SK-N-SH (cell line): Measurements from ENCODE around the gene PARVA. TPM values are rescaled to one million over a fixed set of nuclear protein-coding genes. Genes with fewer than 3 reads are reported as not detected.
A peak's percentile ranks its signal among the peaks of the same experiment; 100 is the strongest.

Experiments used
- CTCF ChIA-PET: fragments of 300-600, 350-600 bp; formaldehyde crosslinking; extraction: SDS; loops from one replicate; lab custom pipeline; 2021; lab: Yijun Ruan, JAX
- POLR2A ChIA-PET: fragments of 350-600 bp; sonication (Branson Sonifier 250); formaldehyde crosslinking; extraction: SDS; loops from one replicate; lab custom pipeline; 2020; ENCODE audit warnings: antibody characterized with exemption, inconsistent platforms; lab: Yijun Ruan, JAX
- DNase-seq: peaks from one replicate; pipeline ENCODE4 v3.0.0; 2012
- H2AFZ ChIP-seq: fragments of 200-600 bp; sonication (generic); 2 replicates; pipeline ENCODE4 v1.8.1; 2016; ENCODE audit warnings: antibody characterized with exemption, mild to moderate bottlenecking, low read depth
- H3F3A ChIP-seq: fragments of 200-600 bp; sonication (generic); replicated peaks from 2 replicates; pipeline ENCODE3; 2016; ENCODE audit warnings: antibody characterized with exemption, mild to moderate bottlenecking; ENCODE audit not compliant: insufficient read depth
- H3K27ac ChIP-seq, 2 experiments: fragments of 200-500 bp in 1 of 2; fragments of 200-600 bp in 1 of 2; sonication (Bioruptor generic) in 1 of 2; sonication (generic), shearing (Covaris generic) in 1 of 2; 2 replicates each; pipeline versions ENCODE4 v1.5.1 to v1.6.1; 2014 to 2016; ENCODE audit warnings: low read depth in 2 of 2, inconsistent platforms in 1 of 2, low read length in 1 of 2, mild to moderate bottlenecking in 1 of 2, mixed read lengths in 1 of 2
- H3K27me3 ChIP-seq: fragments of 200-600 bp; sonication (generic), shearing (Covaris generic); 2 replicates; pipeline ENCODE4 v1.6.1; 2016; ENCODE audit warnings: mixed run types; ENCODE audit not compliant: insufficient read depth
- H3K36me3 ChIP-seq, 2 experiments: fragments of 200-500 bp in 1 of 2; fragments of 200-600 bp in 1 of 2; sonication (Bioruptor generic) in 1 of 2; sonication (generic) in 1 of 2; replicated peaks in 1 of 2; 2 replicates each; pipeline versions ENCODE3 to v1.5.1; 2014 to 2016; ENCODE audit warnings: low read length in 1 of 2, mild to moderate bottlenecking in 1 of 2; ENCODE audit not compliant: insufficient read depth in 2 of 2, control insufficient read depth in 1 of 2
- H3K4me1 ChIP-seq, 2 experiments: fragments of 200-500 bp in 1 of 2; fragments of 200-600 bp in 1 of 2; sonication (Bioruptor generic) in 1 of 2; sonication (generic), shearing (Covaris generic) in 1 of 2; 2 replicates each; pipeline versions ENCODE4 v1.5.1 to v1.6.1; 2014 to 2016; ENCODE audit warnings: low read depth in 1 of 2, low read length in 1 of 2, mixed run types in 1 of 2; ENCODE audit not compliant: insufficient read depth in 2 of 2, control insufficient read depth in 1 of 2
- H3K4me2 ChIP-seq: fragments of 200-600 bp; sonication (generic), shearing (Covaris generic); 2 replicates; pipeline ENCODE4 v1.6.1; 2017; ENCODE audit warnings: mixed run types
- H3K4me3 ChIP-seq, 2 experiments: fragments of 200-500 bp in 1 of 2; fragments of 200-600 bp in 1 of 2; sonication (Bioruptor generic) in 1 of 2; sonication (generic), shearing (Covaris generic) in 1 of 2; 2 replicates each; pipeline versions ENCODE4 v1.5.1 to v1.8.1; 2014 to 2016; ENCODE audit warnings: low read depth in 2 of 2, inconsistent platforms in 1 of 2, low read length in 1 of 2, mild to moderate bottlenecking in 1 of 2, mixed read lengths in 1 of 2, moderate library complexity in 1 of 2
- H3K79me2 ChIP-seq: fragments of 200-600 bp; sonication (generic); 2 replicates; pipeline ENCODE4 v1.8.1; 2017; ENCODE audit warnings: mild to moderate bottlenecking; ENCODE audit not compliant: insufficient read depth
- H3K9ac ChIP-seq: fragments of 200-600 bp; sonication (generic); 2 replicates; pipeline ENCODE4 v1.6.1; 2017; ENCODE audit warnings: mixed run types
- H3K9me2 ChIP-seq: fragments of 200-600 bp; sonication (generic); 2 replicates; pipeline ENCODE4 v1.6.1; 2017; ENCODE audit warnings: mixed run types
- H3K9me3 ChIP-seq: fragments of 200-600 bp; sonication (generic); 2 replicates; pipeline ENCODE4 v1.6.1; 2017; ENCODE audit warnings: mixed run types, mild to moderate bottlenecking, moderate library complexity
- H4K20me1 ChIP-seq: fragments of 200-600 bp; sonication (generic); 2 replicates; pipeline ENCODE4 v1.6.1; 2017; ENCODE audit warnings: mild to moderate bottlenecking, mixed run types; ENCODE audit not compliant: insufficient read depth
- ELF1 ChIP-seq: IDR thresholded peaks from 2 replicates; pipeline ENCODE4 v1.4.0; 2012
- FOXJ3 ChIP-seq: sonication (generic); formaldehyde crosslinking; IDR thresholded peaks from 2 replicates; pipeline ENCODE4 v1.5.1; 2020; ENCODE audit warnings: mild to moderate bottlenecking, missing genetic modification reagents
- FOXM1 ChIP-seq: IDR thresholded peaks from 2 replicates; pipeline ENCODE4 v1.4.0; 2012; ENCODE audit warnings: low read depth, mild to moderate bottlenecking
- GABPA ChIP-seq: IDR thresholded peaks from 2 replicates; pipeline ENCODE4 v1.4.0; 2012; ENCODE audit warnings: low read depth, mild to moderate bottlenecking
- RFX5 ChIP-seq: IDR thresholded peaks from 2 replicates; pipeline ENCODE4 v1.6.1; 2012; ENCODE audit warnings: mild to moderate bottlenecking, improper control_type of control experiment, low read length
- SIN3A ChIP-seq: IDR thresholded peaks from 2 replicates; pipeline ENCODE4 v1.6.1; 2012; ENCODE audit warnings: low read depth, mild to moderate bottlenecking, low read length, moderate library complexity, borderline replicate concordance
- SMC3 ChIP-seq: IDR thresholded peaks from 2 replicates; pipeline ENCODE4 v1.6.1; 2012; ENCODE audit warnings: low read depth, low read length, improper control_type of control experiment
- TEAD4 ChIP-seq: IDR thresholded peaks from 2 replicates; pipeline ENCODE4 v1.4.0; 2012; ENCODE audit warnings: mild to moderate bottlenecking, borderline replicate concordance; ENCODE audit not compliant: insufficient read depth
- YY1 ChIP-seq: IDR thresholded peaks from 2 replicates; pipeline ENCODE4 v1.4.0; 2012; ENCODE audit warnings: low read depth, mild to moderate bottlenecking
- WGBS: methylation state at CpG from one replicate; pipeline ENCODE4 v1.1.6; 2017; ENCODE audit warnings: low lambda C conversion rate; 5-methylcytosine and 5-hydroxymethylcytosine counted together
- polyA plus RNA-seq, 3 experiments: library from polyadenylated mRNA; depleted of rRNA; stranded (reverse); fragments of >200 nt; gene quantifications; 2 replicates each; pipeline ENCODE4 v1.2.3, GENCODE V29; 2012
- TF ChIP-seq, protein P1 (sequence below): IDR thresholded peaks from 2 replicates; pipeline ENCODE4 v1.4.0; 2012; ENCODE audit warnings: low read depth, borderline replicate concordance
- TF ChIP-seq, protein P2 (sequence below): fragments of 150-350 bp; IDR thresholded peaks from 2 replicates; pipeline ENCODE4 v1.6.1; 2017; ENCODE audit warnings: antibody characterized with exemption, low read length, low read depth, borderline replicate concordance
- TF ChIP-seq, protein P3 (sequence below): IDR thresholded peaks from 2 replicates; pipeline ENCODE4 v1.4.0; 2012; ENCODE audit warnings: low read depth
- TF ChIP-seq, protein P4 (sequence below): IDR thresholded peaks from 2 replicates; pipeline ENCODE4 v1.6.1; 2012; ENCODE audit warnings: mild to moderate bottlenecking, low read depth, low read length, moderate library complexity
- TF ChIP-seq, protein P5 (sequence below): IDR thresholded peaks from 2 replicates; pipeline ENCODE4; 2012

Gene PARVA
- polyA plus RNA-seq, 1 of the 3 experiments (the other 2 are of a cell fraction): 27.6 TPM

DNA sequence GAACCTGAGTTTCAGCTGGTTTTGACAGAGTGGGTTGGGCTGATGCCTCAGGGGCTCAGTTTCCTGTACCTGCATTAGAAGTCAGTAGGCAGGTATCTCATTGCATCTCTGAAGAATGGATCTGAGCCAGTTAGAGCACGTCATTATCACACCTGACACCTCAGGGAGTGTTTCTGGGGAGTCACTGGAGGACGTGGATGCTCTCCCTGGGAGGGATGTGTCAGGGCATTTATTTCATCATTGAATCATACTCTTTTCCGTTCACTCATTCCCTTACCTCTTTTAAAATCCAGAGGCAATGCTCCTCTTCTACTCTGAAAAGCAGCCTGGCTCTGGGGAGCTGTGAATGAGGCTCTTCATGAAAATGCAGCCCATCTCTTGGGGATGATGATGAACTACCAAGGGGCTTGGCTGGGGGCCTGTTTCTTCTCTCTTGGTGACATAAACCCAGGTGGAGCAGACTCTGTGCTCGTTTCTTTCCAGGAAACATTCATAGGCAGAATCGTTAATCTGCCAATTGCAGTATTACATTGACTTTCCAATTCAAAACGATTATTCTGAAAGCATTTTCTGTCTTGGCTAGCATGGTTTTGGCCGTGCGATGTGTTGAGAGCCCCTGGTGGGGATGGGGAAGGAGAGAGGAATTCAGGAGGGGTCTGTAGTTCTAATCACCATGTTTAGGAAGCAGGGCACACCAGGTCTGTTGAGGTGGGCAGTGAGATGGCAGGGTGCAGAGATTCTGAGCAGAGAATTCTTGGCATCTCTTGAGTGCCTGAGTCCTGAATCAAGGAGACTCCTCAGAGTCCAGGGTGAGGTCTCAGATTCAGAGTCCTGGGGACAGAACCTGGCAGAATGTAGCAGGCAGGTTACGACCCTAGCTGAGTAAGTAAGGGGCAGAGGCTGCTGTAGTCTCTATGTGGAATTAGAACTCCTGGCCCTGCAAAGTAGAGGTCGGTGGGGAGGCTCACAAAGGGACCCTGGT, 12.6 kb downstream of the PARVA start:
- H3K4me1 ChIP-seq: peaks cover 27 to 28% of the 10 kb centered on the region in 2 experiments; a peak in 3 of 4 replicates
- 74% methylated on average over 9 of the region's 10 CpGs for WGBS
- H3K27ac ChIP-seq: peak overlapping the region; percentile 22 to 48; a peak in 2 of 4 replicates
- H3K79me2 ChIP-seq: peaks cover 95% of the 10 kb centered on the region
- no peak overlapping the region for H3K4me3 ChIP-seq
- TF ChIP-seq YY1: no peak
- no peak for TF ChIP-seq TEAD4
- TF ChIP-seq SIN3A: no peak
- TF ChIP-seq, protein P1, sequence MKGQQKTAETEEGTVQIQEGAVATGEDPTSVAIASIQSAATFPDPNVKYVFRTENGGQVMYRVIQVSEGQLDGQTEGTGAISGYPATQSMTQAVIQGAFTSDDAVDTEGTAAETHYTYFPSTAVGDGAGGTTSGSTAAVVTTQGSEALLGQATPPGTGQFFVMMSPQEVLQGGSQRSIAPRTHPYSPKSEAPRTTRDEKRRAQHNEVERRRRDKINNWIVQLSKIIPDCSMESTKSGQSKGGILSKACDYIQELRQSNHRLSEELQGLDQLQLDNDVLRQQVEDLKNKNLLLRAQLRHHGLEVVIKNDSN: no peak
- TF ChIP-seq, protein P2, sequence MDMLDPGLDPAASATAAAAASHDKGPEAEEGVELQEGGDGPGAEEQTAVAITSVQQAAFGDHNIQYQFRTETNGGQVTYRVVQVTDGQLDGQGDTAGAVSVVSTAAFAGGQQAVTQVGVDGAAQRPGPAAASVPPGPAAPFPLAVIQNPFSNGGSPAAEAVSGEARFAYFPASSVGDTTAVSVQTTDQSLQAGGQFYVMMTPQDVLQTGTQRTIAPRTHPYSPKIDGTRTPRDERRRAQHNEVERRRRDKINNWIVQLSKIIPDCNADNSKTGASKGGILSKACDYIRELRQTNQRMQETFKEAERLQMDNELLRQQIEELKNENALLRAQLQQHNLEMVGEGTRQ: no peak
- no peak for TF ChIP-seq GABPA
- no peak for TF ChIP-seq FOXJ3 (CRISPR knock-in tag)
- no peak for TF ChIP-seq SMC3
- TF ChIP-seq ELF1: no peak
- POLR2A ChIA-PET: no interaction called here
- peaks cover 3% of the 10 kb centered on the region for H3F3A ChIP-seq
- no peak for DNase-seq
- no peak overlapping the region for H2AFZ ChIP-seq
- H3K36me3 ChIP-seq: peaks cover 4 to 8% of the 10 kb centered on the region in 2 experiments
- H3K9me2 ChIP-seq: no peaks in the 10 kb centered on the region
- peaks cover 26% of the 10 kb centered on the region for H4K20me1 ChIP-seq
- 0 out of 2 replicates have a peak overlapping the region, but pooled peaks have one; percentile 31 for H3K4me2 ChIP-seq
- no peaks in the 10 kb centered on the region for H3K27me3 ChIP-seq
- H3K9ac ChIP-seq: no peak overlapping the region
- H3K9me3 ChIP-seq: no peaks in the 10 kb centered on the region
- CTCF ChIA-PET: interaction anchor here (1.3 to 1.8 kb wide), 2 partner anchors 10 to 21 kb away, joined by 4 to 6 read pairs; no protein-coding TSS in a partner anchor

DNA sequence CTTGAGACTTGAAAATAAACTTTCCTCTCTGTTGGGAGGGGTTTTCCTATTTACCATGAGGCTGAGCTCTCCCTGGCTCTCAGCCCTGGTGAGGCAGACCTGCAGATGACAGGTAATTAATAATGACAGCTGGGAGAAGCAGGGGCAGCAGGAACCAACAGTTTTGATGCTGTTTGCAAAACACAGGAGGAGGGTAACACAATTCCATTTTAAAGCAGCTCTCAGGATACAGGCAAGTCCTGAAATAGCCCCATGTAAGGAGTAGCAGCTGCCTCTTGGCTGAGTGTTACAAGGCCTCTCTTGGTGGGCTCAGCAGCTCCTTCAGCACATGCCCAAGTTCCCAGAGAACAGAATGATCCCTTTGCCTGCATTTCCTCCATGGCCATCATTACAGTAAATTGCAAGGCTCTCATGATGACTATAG, 13.3 kb downstream of the PARVA start:
- H3K4me1 ChIP-seq: peaks cover 27 to 28% of the 10 kb centered on the region in 2 experiments; a peak in 3 of 4 replicates
- no peak overlapping the region for H3K9ac ChIP-seq
- no peaks in the 10 kb centered on the region for H3K9me2 ChIP-seq
- peak overlapping the region; percentile 22 to 48; a peak in 2 of 4 replicates for H3K27ac ChIP-seq
- no peak for TF ChIP-seq FOXM1
- TF ChIP-seq, protein P3, sequence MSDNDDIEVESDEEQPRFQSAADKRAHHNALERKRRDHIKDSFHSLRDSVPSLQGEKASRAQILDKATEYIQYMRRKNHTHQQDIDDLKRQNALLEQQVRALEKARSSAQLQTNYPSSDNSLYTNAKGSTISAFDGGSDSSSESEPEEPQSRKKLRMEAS: no peak
- no peak for TF ChIP-seq RFX5
- TF ChIP-seq, protein P4, sequence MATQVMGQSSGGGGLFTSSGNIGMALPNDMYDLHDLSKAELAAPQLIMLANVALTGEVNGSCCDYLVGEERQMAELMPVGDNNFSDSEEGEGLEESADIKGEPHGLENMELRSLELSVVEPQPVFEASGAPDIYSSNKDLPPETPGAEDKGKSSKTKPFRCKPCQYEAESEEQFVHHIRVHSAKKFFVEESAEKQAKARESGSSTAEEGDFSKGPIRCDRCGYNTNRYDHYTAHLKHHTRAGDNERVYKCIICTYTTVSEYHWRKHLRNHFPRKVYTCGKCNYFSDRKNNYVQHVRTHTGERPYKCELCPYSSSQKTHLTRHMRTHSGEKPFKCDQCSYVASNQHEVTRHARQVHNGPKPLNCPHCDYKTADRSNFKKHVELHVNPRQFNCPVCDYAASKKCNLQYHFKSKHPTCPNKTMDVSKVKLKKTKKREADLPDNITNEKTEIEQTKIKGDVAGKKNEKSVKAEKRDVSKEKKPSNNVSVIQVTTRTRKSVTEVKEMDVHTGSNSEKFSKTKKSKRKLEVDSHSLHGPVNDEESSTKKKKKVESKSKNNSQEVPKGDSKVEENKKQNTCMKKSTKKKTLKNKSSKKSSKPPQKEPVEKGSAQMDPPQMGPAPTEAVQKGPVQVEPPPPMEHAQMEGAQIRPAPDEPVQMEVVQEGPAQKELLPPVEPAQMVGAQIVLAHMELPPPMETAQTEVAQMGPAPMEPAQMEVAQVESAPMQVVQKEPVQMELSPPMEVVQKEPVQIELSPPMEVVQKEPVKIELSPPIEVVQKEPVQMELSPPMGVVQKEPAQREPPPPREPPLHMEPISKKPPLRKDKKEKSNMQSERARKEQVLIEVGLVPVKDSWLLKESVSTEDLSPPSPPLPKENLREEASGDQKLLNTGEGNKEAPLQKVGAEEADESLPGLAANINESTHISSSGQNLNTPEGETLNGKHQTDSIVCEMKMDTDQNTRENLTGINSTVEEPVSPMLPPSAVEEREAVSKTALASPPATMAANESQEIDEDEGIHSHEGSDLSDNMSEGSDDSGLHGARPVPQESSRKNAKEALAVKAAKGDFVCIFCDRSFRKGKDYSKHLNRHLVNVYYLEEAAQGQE: no peak
- TF ChIP-seq, protein P5, sequence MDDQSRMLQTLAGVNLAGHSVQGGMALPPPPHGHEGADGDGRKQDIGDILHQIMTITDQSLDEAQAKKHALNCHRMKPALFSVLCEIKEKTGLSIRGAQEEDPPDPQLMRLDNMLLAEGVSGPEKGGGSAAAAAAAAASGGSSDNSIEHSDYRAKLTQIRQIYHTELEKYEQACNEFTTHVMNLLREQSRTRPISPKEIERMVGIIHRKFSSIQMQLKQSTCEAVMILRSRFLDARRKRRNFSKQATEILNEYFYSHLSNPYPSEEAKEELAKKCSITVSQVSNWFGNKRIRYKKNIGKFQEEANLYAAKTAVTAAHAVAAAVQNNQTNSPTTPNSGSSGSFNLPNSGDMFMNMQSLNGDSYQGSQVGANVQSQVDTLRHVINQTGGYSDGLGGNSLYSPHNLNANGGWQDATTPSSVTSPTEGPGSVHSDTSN: peak; percentile 79
- ChIA-PET POLR2A (no interaction called here), CTCF (interaction anchor here (1.8 kb wide), 1 partner anchor 11 kb away, joined by 6 read pairs; no protein-coding TSS in a partner anchor)
- H3K27me3 ChIP-seq: no peaks in the 10 kb centered on the region
- H3K36me3 ChIP-seq: peaks cover 4 to 8% of the 10 kb centered on the region in 2 experiments
- H4K20me1 ChIP-seq: peaks cover 24% of the 10 kb centered on the region
- DNase-seq: no peak
- H3K9me3 ChIP-seq: no peaks in the 10 kb centered on the region
- 0 out of 2 replicates have a peak overlapping the region, but pooled peaks have one; percentile 31 for H3K4me2 ChIP-seq
- H3K4me3 ChIP-seq: no peak overlapping the region
- peaks cover 95% of the 10 kb centered on the region for H3K79me2 ChIP-seq
- peaks cover 3% of the 10 kb centered on the region for H3F3A ChIP-seq
- no peak overlapping the region for H2AFZ ChIP-seq
